ENCODE data around the gene SYNE1.

DNA sequence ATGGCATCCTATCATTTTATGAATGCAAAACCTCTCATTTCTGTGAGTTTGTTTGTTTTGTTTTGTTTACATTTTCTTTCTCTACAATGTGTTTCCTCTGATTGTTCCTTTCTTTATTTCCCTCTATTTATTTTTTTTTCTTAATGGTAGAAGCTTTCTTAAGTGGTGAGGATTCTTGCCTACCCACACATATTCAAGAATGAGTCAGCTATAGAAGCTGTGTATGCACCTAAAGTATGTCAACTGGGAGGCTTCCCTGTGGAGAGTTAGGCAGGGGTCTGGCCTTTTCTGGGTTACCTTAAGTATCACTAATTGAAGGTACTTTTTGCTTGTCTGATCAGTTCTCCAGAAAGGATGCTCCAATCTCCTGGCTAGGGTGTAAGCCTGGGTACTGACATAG is 475.7 kb downstream of the SYNE1 start:
- TF ChIP-seq POLR2A (IDR thresholded peaks at IDR 0.05; ENCODE audit: low read length) (no peak), GATA1 (IDR thresholded peaks at IDR 0.05; ENCODE audit: low read depth, low read length) (no peak)

All from erythroblast (primary cell).